ENCODE measurements around the gene GAREM2.

The GAREM2 gene

DNA sequence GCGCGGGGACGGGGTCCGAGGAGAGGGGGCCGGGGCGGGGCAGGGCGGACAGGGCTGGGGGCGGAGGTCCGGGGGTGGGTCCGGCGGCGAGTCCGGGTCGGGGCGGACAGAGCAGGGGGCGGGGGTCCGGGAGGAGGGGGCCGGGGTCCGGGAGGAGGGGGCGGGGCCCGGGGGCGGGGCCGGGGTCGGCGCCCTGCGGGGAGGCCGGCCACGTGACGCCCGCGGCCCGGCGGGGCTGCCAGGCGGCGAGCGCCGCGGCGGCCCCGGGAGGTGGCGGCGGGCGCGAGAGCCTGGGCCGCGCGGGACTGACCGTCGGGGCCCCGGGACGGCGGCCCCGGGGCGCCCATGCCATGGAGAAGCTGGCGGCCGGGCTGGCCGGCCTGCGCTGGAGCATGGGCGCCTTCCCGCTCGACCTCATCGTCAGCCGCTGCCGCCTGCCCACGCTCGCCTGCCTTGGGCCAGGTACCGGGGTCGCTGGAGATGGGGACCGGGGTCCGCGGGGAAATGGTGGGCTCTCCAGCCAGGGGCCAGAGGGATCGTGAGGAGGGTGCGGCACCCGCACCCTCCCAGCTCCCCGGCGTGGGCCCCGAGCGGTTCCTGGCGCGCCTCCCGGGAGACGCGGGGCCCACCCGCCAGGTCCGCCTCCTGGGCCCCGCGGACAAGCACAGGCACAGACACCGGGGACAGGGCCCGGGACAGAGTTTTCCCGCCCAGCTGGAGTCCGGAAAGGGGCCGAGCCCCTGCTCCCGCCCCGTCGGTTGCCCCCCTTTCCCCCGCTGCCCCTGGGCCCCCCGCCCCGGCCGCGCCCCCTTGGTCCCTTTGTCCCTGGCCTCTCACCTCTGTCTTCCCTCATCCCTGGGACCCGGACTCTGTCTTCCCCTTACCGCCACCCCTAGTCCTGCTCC is at the start of gene GAREM2:
TSS of gene GAREM2 (plus strand) at position 218 of the 905 bp plus-strand sequence. CDS start at position 351, 133 bp downstream.
- TF ChIP-seq, protein P1, sequence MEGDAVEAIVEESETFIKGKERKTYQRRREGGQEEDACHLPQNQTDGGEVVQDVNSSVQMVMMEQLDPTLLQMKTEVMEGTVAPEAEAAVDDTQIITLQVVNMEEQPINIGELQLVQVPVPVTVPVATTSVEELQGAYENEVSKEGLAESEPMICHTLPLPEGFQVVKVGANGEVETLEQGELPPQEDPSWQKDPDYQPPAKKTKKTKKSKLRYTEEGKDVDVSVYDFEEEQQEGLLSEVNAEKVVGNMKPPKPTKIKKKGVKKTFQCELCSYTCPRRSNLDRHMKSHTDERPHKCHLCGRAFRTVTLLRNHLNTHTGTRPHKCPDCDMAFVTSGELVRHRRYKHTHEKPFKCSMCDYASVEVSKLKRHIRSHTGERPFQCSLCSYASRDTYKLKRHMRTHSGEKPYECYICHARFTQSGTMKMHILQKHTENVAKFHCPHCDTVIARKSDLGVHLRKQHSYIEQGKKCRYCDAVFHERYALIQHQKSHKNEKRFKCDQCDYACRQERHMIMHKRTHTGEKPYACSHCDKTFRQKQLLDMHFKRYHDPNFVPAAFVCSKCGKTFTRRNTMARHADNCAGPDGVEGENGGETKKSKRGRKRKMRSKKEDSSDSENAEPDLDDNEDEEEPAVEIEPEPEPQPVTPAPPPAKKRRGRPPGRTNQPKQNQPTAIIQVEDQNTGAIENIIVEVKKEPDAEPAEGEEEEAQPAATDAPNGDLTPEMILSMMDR (conservative IDR thresholded peaks at IDR 0.05; ENCODE audit: low read depth), result no peak
- DNase-seq (ENCODE audit: low spot score), result no peak
- CTCF ChIA-PET, result interaction anchor here (1.4 kb wide), 1 partner anchor 11 kb away, joined by 5 read pairs; no protein-coding TSS in a partner anchor
- no peak within 1 kb of the TSS for H3K27ac ChIP-seq
- POLR2A ChIA-PET (ENCODE audit: low non-redundant PET), result no interaction called here

DNA sequence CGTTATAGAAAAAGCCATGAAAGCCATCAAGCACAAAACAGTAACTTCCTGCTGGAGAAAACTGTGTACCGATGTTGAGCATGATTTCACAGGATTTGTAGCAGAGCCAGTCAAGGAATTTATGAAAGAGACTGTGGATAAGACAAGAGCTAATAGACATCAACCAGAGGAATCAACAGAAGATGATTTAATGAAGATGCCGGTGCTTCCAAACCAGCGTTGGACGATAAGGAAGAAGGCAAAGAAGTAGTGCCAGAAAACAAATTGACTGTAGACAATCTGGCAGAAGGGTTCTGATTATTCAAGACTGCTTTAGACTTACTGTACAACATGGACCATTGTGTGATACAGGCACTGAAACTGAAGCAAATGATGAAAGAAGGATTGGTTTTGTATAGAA is 49.5 kb upstream of the GAREM2 start:
- TF ChIP-seq, protein P1 (conservative IDR thresholded peaks at IDR 0.05; ENCODE audit: low read depth), result no peak
- H3K27ac ChIP-seq, result no peak overlapping the region
- no peak for DNase-seq (ENCODE audit: low spot score)
- POLR2A ChIA-PET (ENCODE audit: low non-redundant PET), result no interaction called here
- CTCF ChIA-PET, result no interaction called here

DNA sequence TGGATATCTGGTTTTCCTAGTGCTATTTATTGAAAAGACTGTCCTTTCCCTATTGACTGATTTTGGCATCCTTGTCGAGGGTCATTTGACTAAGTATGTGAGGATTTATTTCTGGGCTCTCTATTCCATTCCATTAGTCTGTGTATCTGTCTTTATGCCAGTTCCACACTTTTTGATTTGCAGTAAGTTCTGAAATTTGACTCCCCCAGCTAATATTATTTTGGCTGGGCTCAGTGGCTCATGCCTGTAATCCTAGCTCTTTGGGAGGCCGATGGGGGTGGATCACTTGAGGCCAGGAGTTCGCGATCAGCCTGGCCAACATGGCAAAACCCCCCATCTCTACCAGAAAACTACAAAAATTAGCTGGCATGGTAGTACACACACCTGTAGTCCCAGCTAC is 46.8 kb upstream of the GAREM2 start:
- ChIA-PET POLR2A (ENCODE audit: low non-redundant PET) (no interaction called here), CTCF (interaction anchor here (0.6 kb wide), 2 partner anchors 175 to 183 kb away, joined by 3 read pairs; no protein-coding TSS in a partner anchor)
- H3K27ac ChIP-seq, result no peak overlapping the region
- DNase-seq (ENCODE audit: low spot score), result no peak
- TF ChIP-seq, protein P1 (conservative IDR thresholded peaks at IDR 0.05; ENCODE audit: low read depth), result no peak

DNA sequence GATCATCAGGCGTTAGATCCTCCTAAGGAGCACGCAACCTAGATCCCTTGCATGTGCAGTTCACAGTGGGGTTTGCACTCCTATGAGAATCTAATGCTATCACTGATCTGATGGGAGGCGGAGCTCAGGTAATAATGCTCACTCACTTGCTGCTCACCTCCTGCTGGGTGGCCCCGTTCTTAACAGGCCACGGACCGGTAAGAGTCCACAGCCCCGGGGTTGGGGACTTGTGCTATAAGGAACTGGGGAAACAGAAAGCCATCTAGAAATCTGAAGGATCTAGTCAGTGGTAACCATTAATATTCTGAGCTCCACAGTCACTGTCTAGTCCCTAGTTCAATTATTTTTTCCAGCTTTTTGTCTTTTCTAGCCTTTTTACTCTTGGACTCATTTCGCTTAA is 44.7 kb upstream of the GAREM2 start:
- POLR2A ChIA-PET (ENCODE audit: low non-redundant PET), result no interaction called here
- TF ChIP-seq, protein P1 (conservative IDR thresholded peaks at IDR 0.05; ENCODE audit: low read depth), result no peak
- H3K27ac ChIP-seq, result no peak overlapping the region
- CTCF ChIA-PET, result interaction anchor here (0.6 kb wide), 2 partner anchors 62 to 177 kb away, joined by 3 read pairs; no protein-coding TSS in a partner anchor
- DNase-seq (ENCODE audit: low spot score), result no peak

DNA sequence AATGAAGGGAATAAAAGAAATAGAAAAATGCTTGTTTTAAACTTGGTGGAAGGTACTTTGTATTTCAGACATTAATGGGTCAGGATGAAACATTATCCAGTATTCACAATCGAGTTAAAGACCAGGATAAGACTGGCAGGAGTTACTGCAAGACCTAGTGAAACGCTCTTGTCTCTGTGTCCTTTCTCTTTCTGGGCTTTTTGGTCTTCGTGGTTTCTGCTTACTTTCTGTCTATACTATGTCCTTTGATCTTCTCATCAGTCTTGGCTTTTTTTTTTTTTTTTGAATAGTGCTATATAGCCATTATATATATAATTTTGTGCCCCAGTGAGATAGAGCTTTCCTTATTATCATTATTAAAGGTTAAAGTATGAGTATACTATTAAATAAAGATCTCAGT is 42.1 kb upstream of the GAREM2 start:
- POLR2A ChIA-PET (ENCODE audit: low non-redundant PET), result no interaction called here

DNA sequence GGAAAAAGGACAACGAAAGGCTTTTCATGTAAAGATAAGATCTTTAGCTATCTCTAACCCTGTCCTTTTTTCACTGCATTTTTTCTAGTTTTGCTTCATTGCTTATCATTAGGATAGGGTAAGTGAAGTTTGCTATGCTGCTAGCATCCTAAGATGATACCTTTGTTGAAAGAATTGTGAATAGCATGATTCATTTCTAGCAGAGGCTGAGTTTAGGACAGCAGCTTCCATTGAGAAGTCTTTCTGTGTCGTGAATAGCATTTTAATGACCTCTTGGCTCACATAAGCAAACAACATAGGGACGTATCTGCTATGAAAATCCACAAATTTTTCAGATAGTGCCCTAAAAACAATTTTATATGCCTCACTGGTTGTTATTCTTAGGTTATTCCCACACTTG is 36.4 kb upstream of the GAREM2 start:
- no peak for DNase-seq (ENCODE audit: low spot score)
- ChIA-PET CTCF (interaction anchor here (0.6 to 1.0 kb wide), 5 partner anchors 18 to 327 kb away, joined by 3 to 4 read pairs (median 3); no protein-coding TSS in a partner anchor), POLR2A (ENCODE audit: low non-redundant PET) (no interaction called here)
- H3K27ac ChIP-seq, result no peak overlapping the region
- TF ChIP-seq, protein P1 (conservative IDR thresholded peaks at IDR 0.05; ENCODE audit: low read depth), result no peak

More for the DNA sequence above, 42.1 kb upstream of the GAREM2 start:
- CTCF ChIA-PET, result interaction anchor here (0.6 kb wide), 1 partner anchor 166 kb away, joined by 3 read pairs; no protein-coding TSS in a partner anchor
- no peak for DNase-seq (ENCODE audit: low spot score)
- TF ChIP-seq, protein P1 (conservative IDR thresholded peaks at IDR 0.05; ENCODE audit: low read depth), result no peak
- H3K27ac ChIP-seq, result no peak overlapping the region
